Measurements from ENCODE around the gene GGTLC1. TPM values are rescaled to one million over a fixed set of nuclear protein-coding genes. Genes with fewer than 3 reads are reported as not detected.
"Not testable (repeated sequence)": the region's sequence is repeated elsewhere in the genome, so short reads cannot be mapped to it uniquely, and the experiment has no call there.

GGTLC1 gene
- polyA plus RNA-seq, 1 donor, result 0.16 TPM

- H3K9me3 ChIP-seq (ENCODE audit: control insufficient read depth, low read depth, low read length); H3K36me3 ChIP-seq (ENCODE audit: control insufficient read depth, insufficient read depth, low read length); DNase-seq; H3K27me3 ChIP-seq (ENCODE audit: control insufficient read depth, insufficient read depth, low read length); H3K4me1 ChIP-seq (ENCODE audit: control insufficient read depth, insufficient read depth, low read length); H3K4me3 ChIP-seq (ENCODE audit: low read length); H3K27ac ChIP-seq (ENCODE audit: low read length): not testable (repeated sequence)
- WGBS (ENCODE audit: insufficient coverage, low lambda C conversion rate), result no CpG with 5 or more reads among the region's 12 CpGs
These were observed 4.0 kb downstream of the GGTLC1 start for GRCh38 chr20:23984476-23985023.

- not testable (repeated sequence) for H3K27me3 ChIP-seq (ENCODE audit: control insufficient read depth, insufficient read depth, low read length); H3K4me1 ChIP-seq (ENCODE audit: control insufficient read depth, insufficient read depth, low read length); H3K9me3 ChIP-seq (ENCODE audit: control insufficient read depth, low read depth, low read length); H3K27ac ChIP-seq (ENCODE audit: low read length); H3K36me3 ChIP-seq (ENCODE audit: control insufficient read depth, insufficient read depth, low read length); DNase-seq; H3K4me3 ChIP-seq (ENCODE audit: low read length)
- no CpG with 5 or more reads among the region's 11 CpGs for WGBS (ENCODE audit: insufficient coverage, low lambda C conversion rate)
These were observed 6.2 kb downstream of the GGTLC1 start for GRCh38 chr20:23982112-23983018.

- H3K4me1 ChIP-seq (ENCODE audit: control insufficient read depth, insufficient read depth, low read length); H3K27me3 ChIP-seq (ENCODE audit: control insufficient read depth, insufficient read depth, low read length); H3K36me3 ChIP-seq (ENCODE audit: control insufficient read depth, insufficient read depth, low read length); DNase-seq; H3K27ac ChIP-seq (ENCODE audit: low read length); H3K9me3 ChIP-seq (ENCODE audit: control insufficient read depth, low read depth, low read length); H3K4me3 ChIP-seq (ENCODE audit: low read length): not testable (repeated sequence)
- WGBS (ENCODE audit: insufficient coverage, low lambda C conversion rate), result no CpG with 5 or more reads among the region's 5 CpGs
These were observed 7.1 kb downstream of the GGTLC1 start for GRCh38 chr20:23981526-23981925.

- peak; percentile 9 to 42 for DNase-seq
- H3K4me3 ChIP-seq (ENCODE audit: low read length); H3K9me3 ChIP-seq (ENCODE audit: control insufficient read depth, low read depth, low read length); H3K36me3 ChIP-seq (ENCODE audit: control insufficient read depth, insufficient read depth, low read length); H3K27me3 ChIP-seq (ENCODE audit: control insufficient read depth, insufficient read depth, low read length); H3K27ac ChIP-seq (ENCODE audit: low read length); H3K4me1 ChIP-seq (ENCODE audit: control insufficient read depth, insufficient read depth, low read length): not testable (repeated sequence)
- no CpG with 5 or more reads among the region's 11 CpGs for WGBS (ENCODE audit: insufficient coverage, low lambda C conversion rate)
These were observed 7.6 kb downstream of the GGTLC1 start for GRCh38 chr20:23981014-23981413.

GRCh38 chr20:23979899-23980811 lies 8.4 kb downstream of the GGTLC1 start:
- WGBS (ENCODE audit: insufficient coverage, low lambda C conversion rate), result no CpG with 5 or more reads among the region's 17 CpGs

GRCh38 chr20:23979380-23979779 lies 9.2 kb downstream of the GGTLC1 start:
- H3K36me3 ChIP-seq (ENCODE audit: control insufficient read depth, insufficient read depth, low read length); H3K4me1 ChIP-seq (ENCODE audit: control insufficient read depth, insufficient read depth, low read length); DNase-seq; H3K9me3 ChIP-seq (ENCODE audit: control insufficient read depth, low read depth, low read length); H3K27ac ChIP-seq (ENCODE audit: low read length); H3K27me3 ChIP-seq (ENCODE audit: control insufficient read depth, insufficient read depth, low read length); H3K4me3 ChIP-seq (ENCODE audit: low read length): not testable (repeated sequence)
- no CpG with 5 or more reads among the region's 6 CpGs for WGBS (ENCODE audit: insufficient coverage, low lambda C conversion rate)

More at GRCh38 chr20:23979899-23980811, 8.4 kb downstream of the GGTLC1 start:
- not testable (repeated sequence) for H3K4me1 ChIP-seq (ENCODE audit: control insufficient read depth, insufficient read depth, low read length); DNase-seq; H3K4me3 ChIP-seq (ENCODE audit: low read length); H3K9me3 ChIP-seq (ENCODE audit: control insufficient read depth, low read depth, low read length); H3K27ac ChIP-seq (ENCODE audit: low read length); H3K27me3 ChIP-seq (ENCODE audit: control insufficient read depth, insufficient read depth, low read length); H3K36me3 ChIP-seq (ENCODE audit: control insufficient read depth, insufficient read depth, low read length)

- H3K9me3 ChIP-seq (ENCODE audit: control insufficient read depth, low read depth, low read length); H3K36me3 ChIP-seq (ENCODE audit: control insufficient read depth, insufficient read depth, low read length); H3K27me3 ChIP-seq (ENCODE audit: control insufficient read depth, insufficient read depth, low read length); DNase-seq; H3K4me3 ChIP-seq (ENCODE audit: low read length); H3K4me1 ChIP-seq (ENCODE audit: control insufficient read depth, insufficient read depth, low read length); H3K27ac ChIP-seq (ENCODE audit: low read length): not testable (repeated sequence)
- WGBS (ENCODE audit: insufficient coverage, low lambda C conversion rate), result no CpG with 5 or more reads among the region's 6 CpGs
These were observed 10.1 kb downstream of the GGTLC1 start for GRCh38 chr20:23978457-23978856.

- no CpG with 5 or more reads among the region's 9 CpGs for WGBS (ENCODE audit: insufficient coverage, low lambda C conversion rate)
- no peaks in the 10 kb centered on the region for H3K4me1 ChIP-seq (ENCODE audit: control insufficient read depth, insufficient read depth, low read length)
- no peak for DNase-seq
These were observed 13.6 kb downstream of the GGTLC1 start for GRCh38 chr20:23974966-23975365.

GRCh38 chr20:23971310-23971709 lies 17.3 kb downstream of the GGTLC1 start:
- Histone ChIP-seq H3K36me3 (ENCODE audit: control insufficient read depth, insufficient read depth, low read length) (no peaks in the 10 kb centered on the region), H3K9me3 (ENCODE audit: control insufficient read depth, low read depth, low read length) (no peaks in the 10 kb centered on the region), H3K4me1 (ENCODE audit: control insufficient read depth, insufficient read depth, low read length) (no peaks in the 10 kb centered on the region), H3K4me3 (ENCODE audit: low read length) (no peak overlapping the region), H3K27ac (ENCODE audit: low read length) (no peak overlapping the region), H3K27me3 (ENCODE audit: control insufficient read depth, insufficient read depth, low read length) (no peaks in the 10 kb centered on the region)
- no peak for DNase-seq

More at GRCh38 chr20:23974966-23975365, 13.6 kb downstream of the GGTLC1 start:
- H3K9me3 ChIP-seq (ENCODE audit: control insufficient read depth, low read depth, low read length), result no peaks in the 10 kb centered on the region
- H3K4me3 ChIP-seq (ENCODE audit: low read length), result no peak overlapping the region
- H3K36me3 ChIP-seq (ENCODE audit: control insufficient read depth, insufficient read depth, low read length), result no peaks in the 10 kb centered on the region
- H3K27ac ChIP-seq (ENCODE audit: low read length), result no peak overlapping the region
- H3K27me3 ChIP-seq (ENCODE audit: control insufficient read depth, insufficient read depth, low read length), result no peaks in the 10 kb centered on the region

- no peak overlapping the region for H3K27ac ChIP-seq (ENCODE audit: low read length)
- no CpG with 5 or more reads among the region's 1 CpG for WGBS (ENCODE audit: insufficient coverage, low lambda C conversion rate)
- no peaks in the 10 kb centered on the region for H3K9me3 ChIP-seq (ENCODE audit: control insufficient read depth, low read depth, low read length)
- H3K4me1 ChIP-seq (ENCODE audit: control insufficient read depth, insufficient read depth, low read length), result no peaks in the 10 kb centered on the region
- H3K36me3 ChIP-seq (ENCODE audit: control insufficient read depth, insufficient read depth, low read length), result no peaks in the 10 kb centered on the region
- no peak for DNase-seq
- no peak overlapping the region for H3K4me3 ChIP-seq (ENCODE audit: low read length)
- H3K27me3 ChIP-seq (ENCODE audit: control insufficient read depth, insufficient read depth, low read length), result no peaks in the 10 kb centered on the region
These were observed 18.5 kb downstream of the GGTLC1 start for GRCh38 chr20:23970049-23970448.

Data from large intestine (tissue), 3 donors.